ENCODE measurements around the gene KLK10.

DNA sequence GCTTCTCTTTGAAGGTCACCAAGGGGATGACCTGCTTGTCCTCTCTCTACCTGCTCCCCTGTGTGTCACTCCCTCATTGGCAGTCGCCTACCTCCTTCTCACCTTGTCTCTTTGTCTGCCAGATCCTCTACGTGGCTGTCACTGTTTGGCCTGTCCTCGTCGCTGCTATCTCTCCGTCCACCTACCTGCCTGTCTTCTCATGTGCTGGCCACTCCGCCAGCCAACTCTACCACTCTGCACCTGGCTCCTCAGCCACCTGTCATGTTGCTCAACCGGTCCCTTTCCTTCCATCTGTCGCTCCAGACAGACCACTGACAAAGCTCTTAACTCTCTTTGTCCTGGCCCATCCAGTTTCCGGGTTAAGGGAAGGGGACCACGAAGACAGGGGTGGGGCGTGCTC is 15.2 kb upstream of the KLK10 start, which contains the start of gene KLK12:
- TF ChIP-seq, protein P1, sequence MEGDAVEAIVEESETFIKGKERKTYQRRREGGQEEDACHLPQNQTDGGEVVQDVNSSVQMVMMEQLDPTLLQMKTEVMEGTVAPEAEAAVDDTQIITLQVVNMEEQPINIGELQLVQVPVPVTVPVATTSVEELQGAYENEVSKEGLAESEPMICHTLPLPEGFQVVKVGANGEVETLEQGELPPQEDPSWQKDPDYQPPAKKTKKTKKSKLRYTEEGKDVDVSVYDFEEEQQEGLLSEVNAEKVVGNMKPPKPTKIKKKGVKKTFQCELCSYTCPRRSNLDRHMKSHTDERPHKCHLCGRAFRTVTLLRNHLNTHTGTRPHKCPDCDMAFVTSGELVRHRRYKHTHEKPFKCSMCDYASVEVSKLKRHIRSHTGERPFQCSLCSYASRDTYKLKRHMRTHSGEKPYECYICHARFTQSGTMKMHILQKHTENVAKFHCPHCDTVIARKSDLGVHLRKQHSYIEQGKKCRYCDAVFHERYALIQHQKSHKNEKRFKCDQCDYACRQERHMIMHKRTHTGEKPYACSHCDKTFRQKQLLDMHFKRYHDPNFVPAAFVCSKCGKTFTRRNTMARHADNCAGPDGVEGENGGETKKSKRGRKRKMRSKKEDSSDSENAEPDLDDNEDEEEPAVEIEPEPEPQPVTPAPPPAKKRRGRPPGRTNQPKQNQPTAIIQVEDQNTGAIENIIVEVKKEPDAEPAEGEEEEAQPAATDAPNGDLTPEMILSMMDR (IDR thresholded peaks at IDR 0.05; ENCODE audit: low read length) = no peak
- TF ChIP-seq EZH2 (IDR thresholded peaks at IDR 0.05; ENCODE audit: borderline replicate concordance, low read length) = no peak
